Measurements from ENCODE around the gene CAMK2G. TPM values are rescaled to one million over a fixed set of nuclear protein-coding genes. Genes with fewer than 3 reads are reported as not detected.

The CAMK2G gene
- total RNA-seq, 1 experiment from 2014 or later: 41.4 TPM

DNA sequence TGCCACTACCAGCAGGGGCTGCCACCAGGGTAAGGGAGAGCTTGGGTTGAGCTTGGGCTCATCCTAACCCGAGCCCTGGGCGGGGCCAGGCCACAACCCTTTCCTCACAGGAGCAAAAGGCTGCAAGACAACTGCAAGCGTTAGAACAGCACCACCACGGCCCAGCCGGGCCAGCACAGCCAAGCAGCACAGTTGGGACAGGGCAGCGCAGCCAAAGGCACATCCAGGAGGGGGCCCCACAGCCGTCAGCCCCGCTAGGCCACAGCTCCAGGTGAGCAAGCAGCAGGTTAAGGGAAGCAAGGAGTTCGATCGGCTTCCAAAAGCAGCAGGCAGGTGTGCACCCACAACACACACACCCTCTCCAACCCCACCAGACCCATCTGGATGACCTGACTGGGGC lies 56.0 kb downstream of the CAMK2G start:
- H3K27me3 ChIP-seq (ENCODE audit: control insufficient read depth, insufficient read depth, low read length): no peaks in the 10 kb centered on the region
- in situ Hi-C loops (cut with HindIII; ENCODE audit: low pct_unique_long_range_greater_than_20kb, low sequenced_read_pairs): no loop called here
- intact Hi-C loops (cut with micrococcal nuclease; ENCODE audit: unreplicated experiment): no loop called here
- H3K4me1 ChIP-seq (ENCODE audit: control insufficient read depth, insufficient read depth, low read length): no peaks in the 10 kb centered on the region
- no peak overlapping the region for H3K4me3 ChIP-seq (ENCODE audit: low read depth in 2 of 2, low read length in 2 of 2)
- ATAC-seq (peak; percentile 44; the same call in 1 of the 2 replicates), DNase-seq (ENCODE audit: low read depth, low spot score) (no peak)
- peaks cover 7% of the 10 kb centered on the region; the same call in 1 of the 2 replicates for H3K36me3 ChIP-seq (ENCODE audit: control insufficient read depth, insufficient read depth, low read length)
- H3K27ac ChIP-seq (ENCODE audit: low read length): no peak overlapping the region
- TF ChIP-seq, protein P1, sequence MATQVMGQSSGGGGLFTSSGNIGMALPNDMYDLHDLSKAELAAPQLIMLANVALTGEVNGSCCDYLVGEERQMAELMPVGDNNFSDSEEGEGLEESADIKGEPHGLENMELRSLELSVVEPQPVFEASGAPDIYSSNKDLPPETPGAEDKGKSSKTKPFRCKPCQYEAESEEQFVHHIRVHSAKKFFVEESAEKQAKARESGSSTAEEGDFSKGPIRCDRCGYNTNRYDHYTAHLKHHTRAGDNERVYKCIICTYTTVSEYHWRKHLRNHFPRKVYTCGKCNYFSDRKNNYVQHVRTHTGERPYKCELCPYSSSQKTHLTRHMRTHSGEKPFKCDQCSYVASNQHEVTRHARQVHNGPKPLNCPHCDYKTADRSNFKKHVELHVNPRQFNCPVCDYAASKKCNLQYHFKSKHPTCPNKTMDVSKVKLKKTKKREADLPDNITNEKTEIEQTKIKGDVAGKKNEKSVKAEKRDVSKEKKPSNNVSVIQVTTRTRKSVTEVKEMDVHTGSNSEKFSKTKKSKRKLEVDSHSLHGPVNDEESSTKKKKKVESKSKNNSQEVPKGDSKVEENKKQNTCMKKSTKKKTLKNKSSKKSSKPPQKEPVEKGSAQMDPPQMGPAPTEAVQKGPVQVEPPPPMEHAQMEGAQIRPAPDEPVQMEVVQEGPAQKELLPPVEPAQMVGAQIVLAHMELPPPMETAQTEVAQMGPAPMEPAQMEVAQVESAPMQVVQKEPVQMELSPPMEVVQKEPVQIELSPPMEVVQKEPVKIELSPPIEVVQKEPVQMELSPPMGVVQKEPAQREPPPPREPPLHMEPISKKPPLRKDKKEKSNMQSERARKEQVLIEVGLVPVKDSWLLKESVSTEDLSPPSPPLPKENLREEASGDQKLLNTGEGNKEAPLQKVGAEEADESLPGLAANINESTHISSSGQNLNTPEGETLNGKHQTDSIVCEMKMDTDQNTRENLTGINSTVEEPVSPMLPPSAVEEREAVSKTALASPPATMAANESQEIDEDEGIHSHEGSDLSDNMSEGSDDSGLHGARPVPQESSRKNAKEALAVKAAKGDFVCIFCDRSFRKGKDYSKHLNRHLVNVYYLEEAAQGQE (IDR thresholded peaks at IDR 0.05; ENCODE audit: insufficient read depth in 1 of 2, low read depth in 2 of 2, low read length in 1 of 2): no peak
- TF ChIP-seq, protein P2, sequence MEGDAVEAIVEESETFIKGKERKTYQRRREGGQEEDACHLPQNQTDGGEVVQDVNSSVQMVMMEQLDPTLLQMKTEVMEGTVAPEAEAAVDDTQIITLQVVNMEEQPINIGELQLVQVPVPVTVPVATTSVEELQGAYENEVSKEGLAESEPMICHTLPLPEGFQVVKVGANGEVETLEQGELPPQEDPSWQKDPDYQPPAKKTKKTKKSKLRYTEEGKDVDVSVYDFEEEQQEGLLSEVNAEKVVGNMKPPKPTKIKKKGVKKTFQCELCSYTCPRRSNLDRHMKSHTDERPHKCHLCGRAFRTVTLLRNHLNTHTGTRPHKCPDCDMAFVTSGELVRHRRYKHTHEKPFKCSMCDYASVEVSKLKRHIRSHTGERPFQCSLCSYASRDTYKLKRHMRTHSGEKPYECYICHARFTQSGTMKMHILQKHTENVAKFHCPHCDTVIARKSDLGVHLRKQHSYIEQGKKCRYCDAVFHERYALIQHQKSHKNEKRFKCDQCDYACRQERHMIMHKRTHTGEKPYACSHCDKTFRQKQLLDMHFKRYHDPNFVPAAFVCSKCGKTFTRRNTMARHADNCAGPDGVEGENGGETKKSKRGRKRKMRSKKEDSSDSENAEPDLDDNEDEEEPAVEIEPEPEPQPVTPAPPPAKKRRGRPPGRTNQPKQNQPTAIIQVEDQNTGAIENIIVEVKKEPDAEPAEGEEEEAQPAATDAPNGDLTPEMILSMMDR (IDR thresholded peaks at IDR 0.05): no peak; the same call in 1 of the 2 replicates
- TF ChIP-seq POLR2AphosphoS5 (IDR thresholded peaks at IDR 0.05; ENCODE audit: low read depth, low read length): no peak
- TF ChIP-seq SIN3A (IDR thresholded peaks at IDR 0.05; ENCODE audit: borderline replicate concordance, insufficient read depth, low read depth, low read length): no peak
- TF ChIP-seq TCF7L2 (IDR thresholded peaks at IDR 0.05; ENCODE audit: low read depth, low read length): no peak
- H3K9me3 ChIP-seq (ENCODE audit: control insufficient read depth, insufficient read depth, low read depth, low read length): no peaks in the 10 kb centered on the region
- no TSS peak for BruUV-seq (replicated peaks)
- CTCF ChIA-PET: no interaction called here
- POLR2A ChIA-PET: no interaction called here

DNA sequence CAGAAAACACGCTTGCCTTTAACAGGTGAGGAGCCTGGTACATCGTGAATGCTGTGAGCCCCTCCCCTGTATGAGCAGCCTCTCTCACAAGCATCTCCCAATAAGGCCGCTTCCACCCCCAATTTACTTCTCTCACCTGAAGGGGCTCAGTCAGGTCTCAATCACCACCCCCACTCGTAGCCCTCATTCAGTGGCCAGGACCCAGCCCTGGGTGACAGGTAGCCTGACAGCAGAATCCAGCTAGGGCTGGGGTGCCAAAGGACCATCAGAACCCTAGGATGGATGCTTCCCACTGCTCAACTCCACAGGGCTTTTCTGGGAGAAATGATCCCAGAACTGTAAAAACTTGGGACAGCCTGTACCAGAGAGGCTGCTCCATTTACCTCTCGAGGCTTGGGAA lies 56.5 kb downstream of the CAMK2G start:
- DNase-seq (ENCODE audit: low read depth, low spot score): no peak
- no peak overlapping the region for H3K27ac ChIP-seq (ENCODE audit: low read length)
- TF ChIP-seq, protein P2 (IDR thresholded peaks at IDR 0.05): no peak
- TF ChIP-seq POLR2AphosphoS5 (IDR thresholded peaks at IDR 0.05; ENCODE audit: low read depth, low read length) (no peak), TCF7L2 (IDR thresholded peaks at IDR 0.05; ENCODE audit: low read depth, low read length) (no peak), SIN3A (IDR thresholded peaks at IDR 0.05; ENCODE audit: borderline replicate concordance, insufficient read depth, low read depth, low read length) (no peak)
- TF ChIP-seq, protein P1 (IDR thresholded peaks at IDR 0.05; ENCODE audit: insufficient read depth in 1 of 2, low read depth in 2 of 2, low read length in 1 of 2): no peak
- H3K36me3 ChIP-seq (ENCODE audit: control insufficient read depth, insufficient read depth, low read length): peaks cover 7% of the 10 kb centered on the region; the same call in 1 of the 2 replicates
- ATAC-seq: no peak
- H3K4me3 ChIP-seq (ENCODE audit: low read depth in 2 of 2, low read length in 2 of 2): no peak overlapping the region
- no peaks in the 10 kb centered on the region for H3K9me3 ChIP-seq (ENCODE audit: control insufficient read depth, insufficient read depth, low read depth, low read length)
- POLR2A ChIA-PET: no interaction called here
- no peaks in the 10 kb centered on the region for H3K27me3 ChIP-seq (ENCODE audit: control insufficient read depth, insufficient read depth, low read length)
- in situ Hi-C loops (cut with HindIII; ENCODE audit: low pct_unique_long_range_greater_than_20kb, low sequenced_read_pairs): no loop called here
- BruUV-seq (replicated peaks): no TSS peak
- CTCF ChIA-PET: no interaction called here
- intact Hi-C loops (cut with micrococcal nuclease; ENCODE audit: unreplicated experiment): no loop called here
- H3K4me1 ChIP-seq (ENCODE audit: control insufficient read depth, insufficient read depth, low read length): no peaks in the 10 kb centered on the region

All from Panc1 (cell line).